HG03066 (cell line): ENCODE measurements around the gene INSM1.

Experiments
- ATAC-seq: cut with Tn5 transposase; IDR thresholded peaks from one replicate; pipeline ENCODE4 v1.9.1; 2021; ENCODE audit warnings: low read depth; ENCODE audit not compliant: unreplicated experiment

Gene INSM1

GRCh38 chr20:20360464-20360863 is 7.4 kb upstream of the INSM1 start:
- no peak for ATAC-seq

GRCh38 chr20:20362774-20363433 is 5.0 kb upstream of the INSM1 start:
- ATAC-seq: no peak

- no peak for ATAC-seq
Observed at GRCh38 chr20:20363434-20363798, 4.5 kb upstream of the INSM1 start.

- no peak for ATAC-seq
Observed at GRCh38 chr20:20363799-20364592, 3.9 kb upstream of the INSM1 start.

- no peak for ATAC-seq
Observed at GRCh38 chr20:20364593-20365479, 3.1 kb upstream of the INSM1 start.

- ATAC-seq: no peak
Observed at GRCh38 chr20:20365480-20366161, 2.3 kb upstream of the INSM1 start.

GRCh38 chr20:20366551-20366875 is 1.4 kb upstream of the INSM1 start:
- no peak for ATAC-seq

GRCh38 chr20:20366876-20367574 is 879 bp upstream of the INSM1 start:
- ATAC-seq: no peak

- no peak for ATAC-seq
Observed at GRCh38 chr20:20368418-20369249, 730 bp downstream of the INSM1 start.

- ATAC-seq: no peak
Observed at GRCh38 chr20:20369250-20370093, 1.6 kb downstream of the INSM1 start.

- no peak for ATAC-seq
Observed at GRCh38 chr20:20370094-20370575, 2.2 kb downstream of the INSM1 start.

- no peak for ATAC-seq
Observed at GRCh38 chr20:20371083-20371482, 3.2 kb downstream of the INSM1 start.

GRCh38 chr20:20371681-20372080 is 3.8 kb downstream of the INSM1 start:
- no peak for ATAC-seq

- ATAC-seq: no peak
Observed at GRCh38 chr20:20373091-20373571, 5.2 kb downstream of the INSM1 start.

GRCh38 chr20:20375862-20376261 is 8.0 kb downstream of the INSM1 start:
- ATAC-seq: no peak

- no peak for ATAC-seq
Observed at GRCh38 chr20:20386192-20386591, 18.3 kb downstream of the INSM1 start.

- ATAC-seq: no peak
Observed at GRCh38 chr20:20390393-20390792, 22.5 kb downstream of the INSM1 start.

GRCh38 chr20:20391115-20391514 is 23.2 kb downstream of the INSM1 start:
- no peak for ATAC-seq
